Adipocyte (in vitro differentiated cells): ENCODE data around the gene KIAA0930.
"Not testable (repeated sequence)": the region's sequence is repeated elsewhere in the genome, so short reads cannot be mapped to it uniquely, and the experiment has no call there.

Experiments used
- DNase-seq: peaks from one replicate; pipeline ENCODE4 v3.0.0-alpha.2; 2015; ENCODE audit warnings: low read depth
- H3K27me3 ChIP-seq: replicated peaks from 2 replicates; pipeline ENCODE4 v1.7.0; 2013; ENCODE audit warnings: mild to moderate bottlenecking, low read length, moderate library complexity; ENCODE audit not compliant: control insufficient read depth, insufficient read depth
- H3K36me3 ChIP-seq: 2 replicates; pipeline ENCODE4 v1.7.0; 2013; ENCODE audit warnings: low read length, mild to moderate bottlenecking, moderate library complexity; ENCODE audit not compliant: control insufficient read depth, insufficient read depth, severe bottlenecking
- H3K4me1 ChIP-seq: 2 replicates; pipeline ENCODE4 v1.7.0; 2013; ENCODE audit warnings: mild to moderate bottlenecking, low read length, moderate library complexity; ENCODE audit not compliant: control insufficient read depth, insufficient read depth
- H3K4me3 ChIP-seq: 2 replicates; pipeline ENCODE4 v1.7.0; 2013; ENCODE audit warnings: mild to moderate bottlenecking, low read length, moderate library complexity
- H3K9ac ChIP-seq: 2 replicates; pipeline ENCODE4 v1.7.0; 2013; ENCODE audit warnings: mild to moderate bottlenecking, low read length, moderate library complexity
- H3K9me3 ChIP-seq: 2 replicates; pipeline ENCODE4 v1.7.0; 2013; ENCODE audit warnings: mild to moderate bottlenecking, low read length, moderate library complexity; ENCODE audit not compliant: control insufficient read depth

Gene KIAA0930

DNA sequence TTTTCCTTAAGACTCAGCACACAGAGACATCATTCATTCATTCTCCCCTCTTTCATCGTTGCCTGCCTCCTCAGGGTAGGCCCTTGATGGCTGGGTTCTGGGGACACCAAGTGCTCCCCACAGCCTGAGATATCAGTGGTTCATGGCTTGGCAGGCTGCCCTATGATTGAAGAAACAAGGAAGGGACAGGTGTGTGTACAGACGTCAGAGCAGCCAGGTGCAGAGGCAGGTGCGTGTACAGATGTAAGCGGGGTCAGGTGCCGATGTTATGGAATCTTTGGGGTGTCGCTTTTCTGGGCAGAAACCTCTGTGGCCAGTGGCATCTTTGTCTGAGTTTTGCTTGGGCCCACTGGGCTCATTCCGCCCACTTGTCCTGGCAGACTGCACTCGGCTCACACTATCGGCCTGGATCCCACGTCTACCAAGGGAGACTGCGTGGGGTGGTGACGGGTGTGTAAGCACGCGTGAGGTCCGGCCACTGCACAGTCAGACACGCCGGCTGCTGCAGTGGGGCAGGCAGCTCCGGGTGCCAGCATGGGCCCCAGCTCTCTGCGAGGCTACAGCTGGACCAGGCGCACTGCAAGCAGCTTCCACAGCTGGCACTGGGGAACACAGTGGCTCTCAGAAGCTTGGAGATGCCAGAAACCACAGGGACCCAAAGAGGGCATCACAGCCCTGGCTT, 20.9 kb upstream of the KIAA0930 start:
- Histone ChIP-seq H3K9ac (no peak overlapping the region), H3K27me3 (peaks cover 11% of the 10 kb centered on the region), H3K36me3 (no peaks in the 10 kb centered on the region), H3K4me1 (peaks cover 11% of the 10 kb centered on the region), H3K4me3 (no peak overlapping the region), H3K9me3 (no peaks in the 10 kb centered on the region)
- no peak for DNase-seq

DNA sequence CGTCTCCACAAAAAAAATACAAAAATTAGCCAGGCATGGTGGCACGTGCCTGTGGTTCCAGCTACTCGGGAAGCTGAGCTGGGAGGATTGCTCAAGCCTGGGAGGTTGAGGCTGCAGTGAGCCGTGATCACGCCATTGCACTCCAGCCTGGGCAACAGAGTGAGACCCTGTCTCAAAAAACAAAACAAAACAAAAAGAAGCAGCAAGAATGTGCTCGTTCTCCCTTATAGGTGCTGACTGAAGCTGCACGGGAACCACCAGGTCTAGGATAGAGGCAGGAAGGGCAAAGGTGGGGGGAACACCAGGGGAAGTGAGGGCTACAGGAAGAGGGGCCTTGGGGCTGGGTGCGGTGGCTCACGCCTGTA, 19.7 kb upstream of the KIAA0930 start:
- not testable (repeated sequence) for H3K4me3 ChIP-seq, H3K9me3 ChIP-seq, H3K36me3 ChIP-seq, DNase-seq, H3K9ac ChIP-seq
- Histone ChIP-seq H3K27me3 (peaks cover 11% of the 10 kb centered on the region), H3K4me1 (peaks cover 11% of the 10 kb centered on the region)

DNA sequence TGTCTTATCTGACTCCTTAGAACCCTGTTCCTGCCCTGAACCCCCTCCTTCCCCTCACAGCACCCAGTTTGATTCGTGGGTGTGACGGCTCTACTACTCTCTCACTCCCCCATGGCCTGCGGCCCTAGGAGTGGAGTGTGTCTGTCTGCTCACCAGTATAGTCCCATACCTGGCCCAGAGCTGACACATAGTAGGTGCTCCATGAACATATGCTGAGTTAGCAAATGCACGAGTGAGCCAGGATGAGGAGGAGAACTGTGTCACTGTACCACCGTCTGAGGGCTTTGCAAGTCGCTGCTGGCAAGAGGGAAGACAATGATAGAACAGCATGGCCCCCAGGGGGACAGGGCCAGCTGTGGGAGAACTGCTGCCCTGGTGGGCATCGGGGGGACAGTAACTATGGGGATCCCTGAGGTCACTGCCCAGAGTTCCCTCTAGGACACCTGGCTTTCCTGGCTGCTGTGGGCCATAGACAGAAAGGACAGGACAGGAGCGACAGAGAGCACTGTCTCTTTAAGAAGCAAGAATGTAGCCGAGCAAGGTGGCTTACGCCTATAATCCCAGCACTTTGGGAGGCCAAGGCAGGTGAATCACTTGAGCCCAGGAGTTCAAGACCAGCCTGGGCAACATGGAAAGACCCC, 19.2 kb upstream of the KIAA0930 start:
- Histone ChIP-seq H3K4me1 (peaks cover 11% of the 10 kb centered on the region), H3K4me3 (no peak overlapping the region), H3K9ac (no peak overlapping the region), H3K27me3 (peaks cover 11% of the 10 kb centered on the region), H3K36me3 (no peaks in the 10 kb centered on the region), H3K9me3 (no peaks in the 10 kb centered on the region)
- DNase-seq = no peak

DNA sequence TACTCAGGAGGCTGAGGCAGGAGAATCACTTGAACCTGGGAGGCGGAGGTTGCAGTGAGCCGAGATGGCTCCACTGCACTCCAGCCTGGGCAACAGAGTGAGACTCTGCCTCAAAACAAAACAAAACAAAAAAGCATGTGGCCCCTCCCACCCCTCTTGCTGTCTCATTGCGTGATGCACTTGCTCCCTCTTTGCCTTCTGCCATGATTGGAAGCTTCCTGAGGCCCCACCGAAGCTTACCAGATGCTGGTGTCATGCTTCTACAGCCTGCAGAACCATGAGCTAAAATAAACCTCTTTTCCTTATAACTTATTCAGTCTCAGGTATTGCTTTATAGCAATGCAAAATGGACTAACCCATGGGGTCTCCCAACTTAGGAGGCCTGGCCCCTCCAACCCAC, 17.2 kb upstream of the KIAA0930 start:
- not testable (repeated sequence) for H3K36me3 ChIP-seq, H3K4me3 ChIP-seq, H3K9me3 ChIP-seq, DNase-seq, H3K4me1 ChIP-seq, H3K9ac ChIP-seq
- H3K27me3 ChIP-seq = peaks cover 11% of the 10 kb centered on the region

DNA sequence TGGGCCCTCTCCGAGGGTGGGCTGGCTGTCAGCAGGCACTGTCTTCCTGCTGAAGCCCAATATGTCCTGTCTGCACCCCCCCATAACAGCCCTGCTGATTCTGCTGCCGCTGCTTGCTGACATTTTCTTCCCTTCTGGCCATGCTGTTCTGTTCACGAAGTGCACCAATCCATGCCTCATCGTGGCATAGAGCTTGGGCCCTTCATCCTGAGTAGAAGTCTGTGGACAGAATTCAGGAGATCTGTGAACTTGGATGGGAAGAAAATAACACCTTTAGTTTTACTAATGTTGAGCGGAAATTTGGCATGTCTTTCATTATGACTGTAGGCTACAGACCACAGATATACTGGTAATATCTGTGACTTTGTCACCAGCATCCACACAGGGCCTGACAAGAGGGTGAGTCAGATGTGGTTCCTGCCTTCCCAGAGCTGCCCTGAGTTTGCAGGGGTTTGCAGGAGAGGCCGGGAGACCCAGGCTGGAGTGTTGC, 14.1 kb upstream of the KIAA0930 start:
- no peaks in the 10 kb centered on the region for H3K9me3 ChIP-seq
- H3K4me1 ChIP-seq = no peaks in the 10 kb centered on the region
- H3K9ac ChIP-seq = no peak overlapping the region
- DNase-seq = no peak
- H3K27me3 ChIP-seq = no peaks in the 10 kb centered on the region
- no peaks in the 10 kb centered on the region for H3K36me3 ChIP-seq
- no peak overlapping the region for H3K4me3 ChIP-seq

DNA sequence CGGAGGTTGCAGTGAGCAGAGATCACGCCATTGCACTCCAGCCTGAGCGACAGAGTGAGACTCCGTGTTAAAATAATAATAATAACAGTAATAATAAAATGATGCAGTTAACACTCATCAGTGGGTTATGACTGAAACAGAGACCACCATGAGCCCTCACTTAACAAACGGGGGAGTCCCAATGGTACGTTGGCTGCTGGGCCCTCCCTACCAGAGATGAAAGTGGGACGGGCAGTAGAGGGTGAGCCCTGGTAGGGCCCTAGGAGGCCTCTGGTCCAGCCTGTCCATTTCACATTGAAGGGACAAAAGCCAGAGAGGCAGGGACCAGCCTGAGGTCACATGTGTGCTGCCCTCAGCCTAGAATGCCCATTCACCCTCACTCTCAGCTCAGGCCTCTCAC, 13.7 kb upstream of the KIAA0930 start:
- Histone ChIP-seq H3K4me1 (no peaks in the 10 kb centered on the region), H3K27me3 (no peaks in the 10 kb centered on the region), H3K4me3 (no peak overlapping the region)

DNA sequence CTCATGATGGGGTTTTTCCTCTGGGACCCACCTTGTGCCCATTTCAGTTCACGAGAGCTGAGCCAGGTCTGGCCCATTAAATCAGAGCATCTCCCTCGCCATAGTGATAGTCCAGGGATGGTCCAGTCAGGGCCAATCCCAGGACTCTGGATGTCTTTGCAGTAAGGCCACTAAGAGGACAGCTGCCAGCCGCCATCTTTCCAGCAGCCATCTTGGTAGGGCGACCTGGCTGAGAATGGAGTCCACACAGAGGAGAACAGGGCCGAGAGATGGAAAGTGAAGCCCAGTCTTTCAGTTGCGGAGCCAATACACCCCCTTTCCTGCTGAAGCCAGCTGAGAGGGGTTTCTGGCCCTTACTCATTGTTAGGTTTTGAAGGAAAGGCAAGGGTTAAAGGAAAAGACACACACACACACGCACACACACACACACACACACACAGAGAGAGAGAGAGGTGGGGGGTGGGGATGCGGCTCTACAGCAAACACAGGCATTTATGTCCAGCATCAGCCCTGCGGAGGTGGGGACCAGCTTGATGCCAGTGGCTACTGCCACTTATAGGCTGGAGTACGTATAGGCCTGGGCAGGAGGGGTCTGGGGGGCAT, 12.4 kb upstream of the KIAA0930 start:
- no peaks in the 10 kb centered on the region for H3K27me3 ChIP-seq
- no peak overlapping the region for H3K9ac ChIP-seq
- no peak overlapping the region for H3K4me3 ChIP-seq
- H3K9me3 ChIP-seq = no peaks in the 10 kb centered on the region
- DNase-seq = no peak
- H3K36me3 ChIP-seq = no peaks in the 10 kb centered on the region
- no peaks in the 10 kb centered on the region for H3K4me1 ChIP-seq

More for the DNA sequence above, 13.7 kb upstream of the KIAA0930 start:
- no peak for DNase-seq
- H3K9me3 ChIP-seq = no peaks in the 10 kb centered on the region
- H3K36me3 ChIP-seq = no peaks in the 10 kb centered on the region
- H3K9ac ChIP-seq = no peak overlapping the region

DNA sequence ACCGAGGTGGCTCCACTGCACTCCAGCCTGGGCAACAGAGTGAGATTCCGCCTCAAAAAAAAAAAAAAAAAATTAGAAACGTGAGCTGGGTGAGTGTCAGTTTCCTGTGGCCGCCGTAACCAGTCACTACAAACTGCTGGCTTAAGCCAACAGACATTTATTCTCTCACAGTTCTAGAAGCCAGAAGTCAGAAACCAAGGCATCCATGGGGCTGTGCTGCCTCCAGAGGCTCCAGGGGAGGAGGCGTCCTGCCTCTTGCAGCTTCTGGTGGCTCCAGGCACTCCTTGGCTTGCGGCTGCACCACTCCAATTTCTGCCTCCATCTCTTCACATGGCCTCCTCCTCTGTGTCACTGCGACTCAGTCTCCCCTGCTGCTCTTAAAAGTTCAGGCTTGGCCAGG, 11.1 kb upstream of the KIAA0930 start:
- Histone ChIP-seq H3K9me3 (no peaks in the 10 kb centered on the region), H3K4me1 (peaks cover 1% of the 10 kb centered on the region), H3K4me3 (no peak overlapping the region), H3K27me3 (no peaks in the 10 kb centered on the region), H3K36me3 (no peaks in the 10 kb centered on the region), H3K9ac (no peak overlapping the region)
- no peak for DNase-seq

DNA sequence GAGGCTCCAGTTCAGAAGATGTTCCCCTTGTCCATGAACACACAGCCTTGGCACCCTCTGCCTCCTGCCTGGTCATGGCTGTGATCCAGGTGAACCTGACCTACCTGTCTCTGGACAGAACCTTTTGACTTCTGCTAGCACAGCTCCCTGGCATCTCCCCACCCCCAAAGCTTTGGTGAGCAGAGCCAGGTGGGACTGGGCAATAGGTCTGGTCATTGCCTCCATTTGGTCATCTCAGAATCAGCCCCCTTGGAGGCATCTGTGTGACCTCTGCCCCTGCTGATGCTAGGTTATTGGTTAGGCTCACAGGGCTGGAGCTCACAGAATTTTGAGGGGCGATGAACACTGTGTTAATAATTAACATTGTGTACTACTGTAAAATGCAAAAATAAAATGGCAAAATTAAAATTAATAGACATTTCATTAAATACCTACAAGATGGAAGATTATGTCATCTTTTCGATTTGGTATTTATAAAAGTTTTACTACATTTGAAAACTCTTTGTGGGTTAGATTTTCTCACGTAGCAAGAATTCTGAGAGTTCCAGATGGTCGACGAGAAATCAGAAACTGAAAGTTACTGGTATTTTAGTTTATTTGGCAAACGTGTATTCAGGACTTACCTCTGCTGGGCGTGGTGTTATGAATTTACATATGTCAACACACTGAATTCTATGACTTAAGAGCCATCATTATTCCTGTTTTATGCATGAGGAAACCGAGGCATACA, 8.3 kb upstream of the KIAA0930 start:
- Histone ChIP-seq H3K4me1 (peaks cover 11% of the 10 kb centered on the region), H3K27me3 (no peaks in the 10 kb centered on the region), H3K36me3 (no peaks in the 10 kb centered on the region), H3K9ac (no peak overlapping the region), H3K4me3 (no peak overlapping the region), H3K9me3 (no peaks in the 10 kb centered on the region)
- DNase-seq = no peak

DNA sequence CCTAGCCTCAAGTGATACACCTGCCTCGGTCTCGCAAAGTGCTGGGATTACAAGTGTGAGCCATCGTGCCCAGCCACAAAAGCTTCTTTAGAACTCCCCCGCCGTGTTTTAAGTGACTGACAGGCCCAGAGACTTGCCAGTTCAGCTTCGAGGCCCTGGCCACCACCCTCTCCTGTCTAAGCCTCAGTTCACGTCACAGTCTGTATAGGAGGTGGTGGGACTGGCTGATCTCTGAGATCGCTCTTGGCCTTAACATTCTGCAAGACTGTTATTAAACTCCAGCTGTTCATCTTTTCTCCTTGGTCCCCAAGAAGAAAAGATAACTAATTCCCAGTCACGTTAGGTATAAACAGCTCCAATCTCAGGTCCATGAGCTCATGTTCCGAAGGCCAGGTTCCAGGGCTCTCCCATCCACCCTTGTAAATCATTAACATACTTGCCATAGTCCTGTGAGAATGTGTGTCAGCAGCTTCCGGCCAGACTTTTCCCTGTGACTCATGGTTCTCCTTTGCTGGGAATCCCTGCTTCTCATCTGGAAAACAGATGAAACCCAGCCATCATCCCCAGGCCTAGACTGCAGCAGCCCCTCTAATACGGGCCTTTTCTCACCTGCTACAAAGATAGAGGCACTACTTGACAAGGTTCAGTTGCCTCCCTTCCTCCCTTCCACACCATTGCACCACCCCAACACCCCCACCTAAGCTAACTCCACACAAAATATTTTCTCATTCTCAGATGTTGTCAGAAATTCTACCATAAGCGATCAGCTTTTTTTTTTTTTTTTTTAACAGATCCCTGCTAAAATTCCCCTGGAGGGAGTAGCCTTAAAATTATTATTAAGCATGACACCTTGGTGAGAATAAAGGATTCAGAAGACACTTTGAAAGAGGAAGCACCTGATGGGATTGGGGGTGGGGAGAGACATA, 5.6 kb upstream of the KIAA0930 start:
- Histone ChIP-seq H3K9ac (no peak overlapping the region), H3K4me1 (peaks cover 11% of the 10 kb centered on the region), H3K27me3 (no peaks in the 10 kb centered on the region), H3K4me3 (no peak overlapping the region), H3K36me3 (no peaks in the 10 kb centered on the region), H3K9me3 (no peaks in the 10 kb centered on the region)
- DNase-seq = peak; percentile 90
